DMS53 (cell line): Measurements from ENCODE around the gene MSL3B.

Experiments
- DNase-seq: peaks from one replicate; lab custom pipeline; 2025; lab: John Stamatoyannopoulos, UW

The MSL3B gene

GRCh38 chr2:233817361-233817911 is 50.8 kb downstream of the MSL3B start:
- DNase-seq: no peak

DNA sequence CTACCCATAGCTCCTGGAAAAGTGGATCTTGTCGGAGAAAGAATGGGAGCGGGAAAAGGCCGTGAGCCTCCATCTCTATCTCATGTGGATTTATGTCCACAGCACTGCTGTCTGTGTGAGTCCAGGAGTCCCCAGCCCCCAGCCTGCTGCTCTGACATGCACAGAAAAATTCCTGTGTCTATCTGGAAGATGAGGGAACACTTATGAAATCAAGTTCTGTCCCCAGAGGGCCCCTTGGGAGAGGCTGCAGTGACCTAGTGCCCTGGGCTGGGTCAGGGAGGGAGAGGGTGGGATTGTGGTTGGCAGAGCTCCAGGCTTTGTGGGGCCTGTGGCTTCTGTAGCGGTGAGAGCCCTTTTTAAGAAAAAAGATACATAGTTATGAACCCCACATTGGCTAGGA is 51.4 kb downstream of the MSL3B start:
- DNase-seq: no peak

DNA sequence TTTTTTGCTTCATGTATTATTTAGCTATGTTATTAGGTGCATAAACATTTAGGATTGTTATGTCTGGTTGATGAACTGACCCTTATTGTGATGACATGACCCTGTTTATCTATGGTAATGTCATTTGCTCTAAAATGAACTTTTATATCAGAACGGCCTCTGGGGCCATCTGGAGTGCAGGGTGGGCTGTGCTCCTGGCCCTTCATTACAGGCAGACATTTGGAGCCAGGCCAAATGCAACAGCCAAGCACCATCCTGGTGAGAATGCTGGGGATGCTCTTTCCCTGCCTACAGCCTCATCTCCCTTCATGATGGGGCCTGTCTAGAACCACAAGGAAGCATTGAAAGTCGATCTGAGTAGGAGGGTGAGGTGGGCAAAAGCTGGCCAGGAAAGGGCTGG is 51.9 kb downstream of the MSL3B start:
- DNase-seq: no peak

DNA sequence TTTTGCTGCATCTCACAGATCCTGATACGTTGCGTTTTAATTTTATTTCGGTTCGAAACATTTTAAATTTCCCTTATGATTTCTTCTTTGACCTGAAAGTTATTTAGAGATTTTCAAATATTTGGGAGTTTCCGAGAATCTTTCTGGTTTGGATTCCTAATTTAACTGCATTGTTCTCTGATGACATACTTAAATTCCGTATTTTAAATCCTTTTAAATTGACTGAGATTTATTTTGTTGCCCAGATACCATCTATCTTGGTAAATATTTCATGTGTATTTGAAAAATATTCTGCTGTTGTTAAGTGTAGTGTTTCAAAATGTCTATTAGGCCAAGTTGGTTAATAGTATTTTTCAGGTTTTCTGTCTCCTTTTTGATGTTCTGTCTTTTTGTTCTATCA is 52.3 kb downstream of the MSL3B start:
- no peak for DNase-seq
